GM12892 (cell line): Measurements from ENCODE around the gene TM9SF1.

ENCODE experiments used
- POLR2A ChIP-seq: IDR thresholded peaks from 2 replicates; pipeline ENCODE4 v1.6.1; 2011; ENCODE audit warnings: low read depth, low read length, control low read depth
- POLR2AphosphoS5 ChIP-seq: IDR thresholded peaks from 2 replicates; pipeline ENCODE4 v1.6.1; 2011; ENCODE audit warnings: low read depth, low read length, control low read depth
- TAF1 ChIP-seq: IDR thresholded peaks from 2 replicates; pipeline ENCODE4 v1.6.1; 2011; ENCODE audit warnings: low read depth, mild to moderate bottlenecking, control low read depth, low read length, borderline replicate concordance

GRCh38 chr14:24165785-24166184 is 29.5 kb downstream of the TM9SF1 start:
- TF ChIP-seq POLR2A (no peak; the same call in 1 of the 2 replicates), POLR2AphosphoS5 (no peak; the same call in 1 of the 2 replicates), TAF1 (no peak)
